Nephron (organoid): ENCODE measurements around the gene ARHGAP12.

Experiments used
- H3K27ac Mint-ChIP-seq, 3 experiments: 2 replicates each; pipeline ENCODE4 v1.8.0; 2020; ENCODE audit warnings: mixed read lengths in 3 of 3, mild to moderate bottlenecking in 2 of 3, moderate library complexity in 1 of 3
- H3K27me3 Mint-ChIP-seq: 2 replicates; pipeline ENCODE4 v1.8.0; 2021; ENCODE audit warnings: low read depth, mild to moderate bottlenecking, moderate library complexity, mixed read lengths
- H3K36me3 Mint-ChIP-seq: 2 replicates; pipeline ENCODE4 v1.8.0; 2020; ENCODE audit warnings: low read depth, mixed read lengths
- H3K4me1 Mint-ChIP-seq: 2 replicates; pipeline ENCODE4 v1.8.0; 2020; ENCODE audit warnings: mixed read lengths
- H3K4me3 Mint-ChIP-seq, 3 experiments: 2 replicates each; pipeline ENCODE4 v1.8.0; 2020; ENCODE audit warnings: mild to moderate bottlenecking in 3 of 3, mixed read lengths in 3 of 3, moderate library complexity in 2 of 3
- H3K9me3 Mint-ChIP-seq: 2 replicates; pipeline ENCODE4 v1.8.0; 2020; ENCODE audit warnings: mixed read lengths
- CTCF ChIP-seq, 3 experiments: fragments of 200-600 bp; sonication (generic); IDR thresholded peaks; one replicate each; pipeline ENCODE4 v1.5.0; 2021; ENCODE audit warnings: antibody characterized with exemption in 3 of 3; ENCODE audit not compliant: unreplicated experiment in 3 of 3

ARHGAP12 gene

GRCh38 chr10:31953080-31953479 lies 24.4 kb upstream of the ARHGAP12 start:
- no peak for TF ChIP-seq CTCF (IDR thresholded peaks at IDR 0.05; ENCODE audit: unreplicated experiment in 3 of 3)
- no peak overlapping the region for H3K4me3 Mint-ChIP-seq
- H3K9me3 Mint-ChIP-seq = peaks cover 25% of the 10 kb centered on the region
- no peak overlapping the region for H3K27ac Mint-ChIP-seq
- no peaks in the 10 kb centered on the region for H3K4me1 Mint-ChIP-seq
- H3K36me3 Mint-ChIP-seq = peaks cover 39% of the 10 kb centered on the region
- H3K27me3 Mint-ChIP-seq = no peaks in the 10 kb centered on the region

- H3K36me3 Mint-ChIP-seq = peaks cover 39% of the 10 kb centered on the region
- no peaks in the 10 kb centered on the region for H3K27me3 Mint-ChIP-seq
- H3K4me1 Mint-ChIP-seq = peaks cover 6% of the 10 kb centered on the region
- H3K4me3 Mint-ChIP-seq = no peak overlapping the region
- H3K9me3 Mint-ChIP-seq = peaks cover 25% of the 10 kb centered on the region
- H3K27ac Mint-ChIP-seq = no peak overlapping the region
- TF ChIP-seq CTCF (IDR thresholded peaks at IDR 0.05; ENCODE audit: unreplicated experiment in 3 of 3) = no peak
Measured at GRCh38 chr10:31952066-31952465, 23.4 kb upstream of the ARHGAP12 start.

- H3K27ac Mint-ChIP-seq = no peak overlapping the region
- no peak for TF ChIP-seq CTCF (IDR thresholded peaks at IDR 0.05; ENCODE audit: unreplicated experiment in 3 of 3)
- H3K4me1 Mint-ChIP-seq = peaks cover 12% of the 10 kb centered on the region
- no peak overlapping the region for H3K4me3 Mint-ChIP-seq
- no peaks in the 10 kb centered on the region for H3K27me3 Mint-ChIP-seq
- H3K9me3 Mint-ChIP-seq = peaks cover 16% of the 10 kb centered on the region
- H3K36me3 Mint-ChIP-seq = peaks cover 25% of the 10 kb centered on the region
Measured at GRCh38 chr10:31949266-31949665, 20.6 kb upstream of the ARHGAP12 start.

GRCh38 chr10:31948021-31948420 lies 19.4 kb upstream of the ARHGAP12 start:
- no peak overlapping the region for H3K4me3 Mint-ChIP-seq
- H3K4me1 Mint-ChIP-seq = peaks cover 12% of the 10 kb centered on the region
- no peak for TF ChIP-seq CTCF (IDR thresholded peaks at IDR 0.05; ENCODE audit: unreplicated experiment in 3 of 3)
- peak overlapping the region in 1 of 3 experiments; percentile 48 for H3K27ac Mint-ChIP-seq
- H3K36me3 Mint-ChIP-seq = peaks cover 18% of the 10 kb centered on the region
- H3K27me3 Mint-ChIP-seq = no peaks in the 10 kb centered on the region
- peaks cover 10% of the 10 kb centered on the region for H3K9me3 Mint-ChIP-seq

- no peak overlapping the region for H3K4me3 Mint-ChIP-seq
- H3K4me1 Mint-ChIP-seq = peaks cover 12% of the 10 kb centered on the region
- peak overlapping the region; percentile 3 to 48 (median 37) for H3K27ac Mint-ChIP-seq
- H3K36me3 Mint-ChIP-seq = peaks cover 14% of the 10 kb centered on the region
- TF ChIP-seq CTCF (IDR thresholded peaks at IDR 0.05; ENCODE audit: unreplicated experiment in 3 of 3) = peak; percentile 47 to 49 (median 47)
- H3K9me3 Mint-ChIP-seq = peaks cover 4% of the 10 kb centered on the region
- H3K27me3 Mint-ChIP-seq = no peaks in the 10 kb centered on the region
Measured at GRCh38 chr10:31947144-31947926, 18.7 kb upstream of the ARHGAP12 start.

GRCh38 chr10:31945392-31945791 lies 16.8 kb upstream of the ARHGAP12 start:
- Mint-ChIP-seq H3K4me3 (no peak overlapping the region), H3K36me3 (no peaks in the 10 kb centered on the region), H3K27ac (no peak overlapping the region), H3K27me3 (no peaks in the 10 kb centered on the region), H3K4me1 (peaks cover 19% of the 10 kb centered on the region), H3K9me3 (no peaks in the 10 kb centered on the region)
- TF ChIP-seq CTCF (IDR thresholded peaks at IDR 0.05; ENCODE audit: unreplicated experiment in 3 of 3) = no peak
